Hematopoietic multipotent progenitor cell treated with erythropoietin and hydrocortisone succinate and interleukin-3 and kit ligand, for 4 days (in vitro differentiated cells): Measurements from ENCODE around the gene THAP12.
A peak's percentile ranks its signal among the peaks of the same experiment; 100 is the strongest.
"Not testable (repeated sequence)": the region's sequence is repeated elsewhere in the genome, so short reads cannot be mapped to it uniquely, and the experiment has no call there.

ENCODE experiments used
- DNase-seq: peaks from one replicate; pipeline ENCODE4 v3.0.0-alpha.2; 2015

The THAP12 gene

DNA sequence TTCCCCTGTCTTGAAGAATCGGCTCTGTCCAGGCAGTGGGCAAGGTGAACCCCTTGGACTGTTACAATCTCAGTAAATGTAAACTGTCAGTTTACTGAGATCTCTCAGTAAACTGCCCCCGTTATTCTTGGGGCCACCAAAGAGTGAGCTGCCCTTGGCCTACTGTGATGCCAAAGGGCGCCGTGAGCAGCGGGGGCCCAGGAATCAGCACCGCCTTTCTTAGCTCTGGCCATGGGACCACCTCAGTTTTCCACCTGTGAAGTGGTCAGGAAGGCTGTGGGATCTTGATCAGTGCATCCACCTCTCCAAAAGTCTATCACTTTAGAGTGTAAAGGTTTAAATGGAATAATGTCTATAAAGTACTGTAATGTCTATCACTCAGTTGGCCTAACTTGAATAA is 57.1 kb downstream of the THAP12 start:
- DNase-seq, result no peak

DNA sequence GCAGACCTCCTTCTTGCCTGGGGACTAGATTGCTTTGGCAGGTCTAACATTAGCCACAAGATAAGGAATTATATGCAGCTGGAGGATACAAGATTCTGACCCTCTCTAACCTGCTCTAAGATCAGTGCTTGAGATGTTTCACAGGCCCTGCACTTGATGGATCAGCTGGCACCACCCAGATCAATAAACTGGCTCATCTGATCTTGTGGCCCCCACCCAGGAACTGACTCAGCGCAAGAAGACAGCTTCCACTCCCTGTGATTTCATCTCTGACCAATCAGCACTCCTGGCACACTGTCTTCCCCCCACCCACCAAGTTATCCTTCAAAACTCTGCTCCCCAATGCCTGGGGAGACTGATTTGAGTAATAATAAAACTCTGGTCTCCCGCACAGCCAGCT is 57.6 kb downstream of the THAP12 start:
- not testable (repeated sequence) for DNase-seq

DNA sequence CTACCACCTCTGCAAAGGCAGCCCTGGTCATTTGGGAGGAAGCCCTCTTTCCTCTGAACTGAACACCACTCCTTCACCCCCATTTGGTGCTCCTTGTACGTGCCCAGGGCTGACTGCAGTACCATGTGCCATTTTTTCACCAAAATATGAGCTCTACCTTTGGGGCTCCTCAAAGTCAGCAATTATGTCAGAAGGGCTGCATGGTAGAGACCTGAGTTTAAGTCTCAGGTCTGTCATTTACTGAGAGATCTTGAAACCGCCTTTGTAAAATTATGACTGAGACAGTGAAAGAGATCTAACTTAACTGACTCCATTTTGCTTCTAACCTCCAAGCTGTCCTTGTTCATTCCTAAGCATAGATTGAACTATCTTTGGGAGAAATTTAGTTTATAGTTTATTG is 58.0 kb downstream of the THAP12 start:
- DNase-seq, result no peak

GRCh38 chr11:76322540-76322939 is 58.4 kb downstream of the THAP12 start:
- DNase-seq, result peak; percentile 41

- no peak for DNase-seq
Observed at GRCh38 chr11:76321820-76322524, 59.0 kb downstream of the THAP12 start.

DNA sequence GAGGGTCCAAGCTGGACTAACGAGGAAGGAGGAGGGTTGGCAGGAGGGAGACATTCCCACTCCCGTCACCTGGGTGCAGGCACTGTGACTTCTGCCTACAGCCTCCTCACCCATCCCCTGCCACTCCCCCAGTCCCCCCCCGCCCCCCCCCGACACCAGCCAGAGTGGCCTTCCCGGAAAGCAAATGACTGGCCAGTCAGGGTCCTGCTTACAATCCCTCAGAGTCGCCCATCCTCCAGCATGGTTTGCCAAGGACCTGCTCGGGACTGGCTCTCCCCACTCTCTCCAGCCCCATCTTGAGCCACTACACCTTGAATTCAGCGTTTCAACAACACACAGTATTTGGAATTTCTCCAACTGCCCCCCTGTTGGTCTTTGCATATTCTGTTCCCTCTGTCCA is 59.6 kb downstream of the THAP12 start:
- DNase-seq, result no peak

DNA sequence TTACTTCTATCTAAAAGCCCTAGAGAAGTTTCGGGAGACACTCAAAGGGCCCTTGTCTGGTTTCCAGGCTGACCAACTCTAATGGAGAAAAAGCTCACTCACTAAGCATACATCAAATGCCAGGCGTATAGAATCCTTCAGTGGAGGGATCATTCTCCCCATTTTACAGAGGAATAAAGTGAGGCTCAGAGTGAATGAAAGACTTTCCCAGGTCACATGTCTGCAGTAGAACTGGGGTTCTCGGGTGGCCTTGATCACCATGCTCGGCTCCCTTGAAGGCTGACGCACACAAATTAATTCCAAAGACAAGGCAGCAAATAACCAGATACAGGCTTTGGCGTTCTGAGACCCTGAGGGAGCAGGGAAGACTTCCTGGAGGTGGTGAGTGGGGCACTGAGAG is 60.0 kb downstream of the THAP12 start:
- no peak for DNase-seq

DNA sequence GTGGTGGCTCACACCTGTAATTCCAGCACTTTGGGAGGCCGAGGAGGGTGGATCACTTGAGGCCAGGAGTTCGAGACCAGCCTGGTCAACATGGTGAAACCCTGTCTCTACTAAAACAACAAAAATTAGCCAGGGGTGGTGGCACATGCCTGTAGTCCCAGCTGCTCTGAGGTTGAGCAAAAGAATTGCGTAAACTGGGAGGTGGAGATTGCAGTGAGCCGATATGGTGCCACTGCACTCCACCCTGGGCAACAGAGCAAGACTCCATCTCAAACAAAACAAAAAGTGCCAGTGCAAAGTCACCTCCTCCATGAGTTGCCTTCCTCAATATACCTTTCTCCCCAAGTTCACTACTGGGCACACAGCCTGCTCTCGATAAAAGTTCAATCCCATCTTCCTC is 61.1 kb downstream of the THAP12 start:
- peak; percentile 36 for DNase-seq

- peak; percentile 86 for DNase-seq
Observed at GRCh38 chr11:76318744-76319384, 62.1 kb downstream of the THAP12 start.

DNA sequence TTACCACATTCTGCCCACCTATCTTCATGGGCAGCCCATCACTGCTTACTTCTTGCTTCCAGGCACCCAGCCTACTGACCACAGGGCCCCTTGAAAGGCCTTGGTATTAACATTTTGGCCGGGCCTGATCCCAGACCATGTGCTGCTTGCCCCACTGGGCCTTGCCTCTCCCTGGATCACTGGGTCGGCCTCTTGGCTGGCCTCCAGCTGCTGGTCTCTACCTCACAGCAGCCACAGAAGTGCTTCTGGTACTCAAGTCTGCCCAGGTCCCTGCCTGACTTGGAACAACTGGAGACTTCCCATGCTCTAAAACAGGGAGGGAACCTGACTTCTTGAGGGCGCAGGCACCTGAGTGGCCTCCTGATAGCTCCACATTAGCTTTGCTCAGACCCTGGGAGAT is 63.6 kb downstream of the THAP12 start:
- DNase-seq, result no peak

GRCh38 chr11:76316726-76317125 is 64.2 kb downstream of the THAP12 start:
- no peak for DNase-seq

DNA sequence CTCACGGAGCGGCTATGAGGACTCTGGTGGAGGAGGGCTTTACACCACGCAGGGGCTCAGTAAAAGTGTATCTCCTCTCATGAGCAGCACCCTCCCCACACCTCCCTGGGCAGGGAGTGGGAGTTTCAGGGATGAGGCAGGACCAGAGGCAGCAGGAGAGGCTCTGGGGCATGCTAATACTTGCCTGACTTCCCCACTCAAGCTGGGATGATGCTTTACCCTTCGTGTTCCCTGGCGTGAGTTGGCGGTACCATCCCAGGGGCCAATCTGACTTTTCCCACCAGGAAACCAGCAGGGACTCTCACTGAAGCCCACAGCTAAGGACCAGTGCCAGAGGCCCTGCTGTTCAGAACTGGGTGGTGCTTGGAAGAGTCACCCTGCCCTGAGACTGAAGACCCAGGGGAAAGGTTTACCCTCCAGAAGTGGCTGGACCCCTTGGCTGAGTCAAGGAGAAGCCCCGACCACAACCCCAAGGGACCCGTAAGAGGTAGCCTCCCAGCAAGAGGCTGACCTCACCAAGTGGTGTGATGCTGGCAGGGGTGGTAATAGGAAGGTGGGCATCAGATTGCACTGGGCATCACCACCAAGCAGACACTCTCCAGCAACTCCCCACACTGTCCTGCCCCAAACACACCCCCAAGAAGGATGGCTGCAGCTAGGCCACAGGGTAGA is 65.6 kb downstream of the THAP12 start:
- no peak for DNase-seq

DNA sequence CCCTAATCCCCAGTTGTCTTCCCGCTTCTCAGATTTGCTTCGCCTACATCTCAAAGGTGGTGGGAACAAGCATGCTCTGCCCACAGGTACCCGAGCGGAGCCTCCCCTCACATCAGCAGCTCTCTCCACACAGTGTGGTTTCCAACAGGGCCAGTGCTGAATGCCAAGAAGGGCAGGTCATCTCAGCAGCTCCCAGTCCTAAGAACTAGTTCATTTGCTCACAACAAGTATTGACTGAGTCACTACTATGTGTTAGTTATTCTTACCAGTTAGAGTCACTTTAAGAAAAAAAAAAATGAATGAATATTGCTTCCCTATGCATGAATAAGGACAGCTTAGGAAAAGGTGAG is 66.2 kb downstream of the THAP12 start:
- no peak for DNase-seq

GRCh38 chr11:76313913-76314740 is 66.8 kb downstream of the THAP12 start:
- DNase-seq, result no peak

DNA sequence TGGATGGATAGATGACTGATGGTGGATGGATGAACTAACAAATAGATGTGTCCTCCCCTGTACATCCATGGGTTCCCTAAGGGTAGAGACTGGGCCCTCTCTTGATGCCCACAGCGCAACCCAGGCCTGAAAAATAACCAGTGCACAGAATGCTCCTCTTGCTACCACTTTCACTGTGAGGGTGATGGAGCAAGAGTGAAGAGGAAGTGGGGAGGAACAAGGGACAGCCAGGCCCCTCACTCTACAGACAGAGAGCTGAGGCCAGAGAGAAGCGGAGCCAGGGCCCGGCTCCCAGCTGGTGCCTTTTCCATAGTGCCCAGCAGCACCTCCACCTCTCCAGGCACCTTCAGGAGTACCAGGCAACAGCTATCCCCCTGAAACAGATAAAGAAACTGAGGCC is 67.7 kb downstream of the THAP12 start:
- no peak for DNase-seq

GRCh38 chr11:76310832-76311595 is 69.9 kb downstream of the THAP12 start:
- DNase-seq, result no peak

DNA sequence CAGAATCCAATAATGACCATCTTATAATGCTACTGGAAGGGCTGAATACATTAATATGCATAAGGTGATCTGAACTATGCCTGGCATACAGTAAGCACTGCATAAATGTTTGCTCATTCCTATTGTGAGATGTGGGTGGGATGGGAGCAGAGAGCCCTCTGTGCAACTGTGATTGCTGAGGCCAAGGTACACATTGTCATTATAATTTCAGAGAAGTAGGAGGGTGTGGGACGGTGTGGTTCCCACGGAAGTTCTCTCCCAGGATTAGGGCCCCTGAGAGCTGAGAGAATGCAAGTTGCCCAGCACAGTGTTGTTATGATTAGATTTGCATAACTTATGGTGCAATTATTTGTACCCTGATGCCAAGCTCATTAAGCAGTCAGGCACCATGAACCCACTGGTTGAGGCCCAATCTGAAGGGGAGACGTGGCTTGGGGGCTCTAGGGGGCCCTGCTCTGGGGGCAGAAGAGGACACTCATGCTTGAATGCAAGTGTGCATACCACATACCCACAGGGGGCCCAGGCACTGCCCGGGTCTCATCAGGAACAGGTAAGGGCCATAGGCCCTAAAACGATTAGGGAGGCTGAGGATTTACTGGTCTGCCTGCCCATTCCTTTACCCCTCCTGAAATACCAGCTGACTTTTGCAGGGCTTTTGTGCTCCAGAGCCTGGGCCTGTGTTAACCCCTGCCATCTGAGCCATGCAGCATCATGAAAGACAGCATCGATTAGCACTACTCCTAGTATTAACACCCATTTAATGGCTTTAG is 72.8 kb downstream of the THAP12 start:
- DNase-seq, result no peak

GRCh38 chr11:76307396-76307795 is 73.5 kb downstream of the THAP12 start:
- DNase-seq, result no peak

DNA sequence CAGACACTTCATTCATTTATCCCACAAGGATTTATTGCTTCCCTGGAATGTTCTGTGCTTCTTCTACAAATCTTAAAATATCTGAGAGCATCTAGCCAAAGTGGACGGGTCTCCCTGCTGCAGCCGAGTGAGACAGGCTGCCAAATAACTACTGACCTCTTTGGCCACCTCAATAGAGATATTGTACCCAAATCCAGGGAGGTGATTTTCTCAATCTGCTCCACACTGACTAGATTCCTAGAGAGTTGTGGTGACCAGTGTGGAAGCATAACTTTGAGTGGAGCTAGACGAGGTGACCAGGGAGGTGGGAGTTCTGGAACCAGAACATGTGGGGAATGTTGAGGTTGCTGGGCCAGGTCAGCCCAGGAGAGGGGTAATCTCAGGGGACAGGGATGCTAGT is 77.5 kb downstream of the THAP12 start:
- DNase-seq, result no peak

DNA sequence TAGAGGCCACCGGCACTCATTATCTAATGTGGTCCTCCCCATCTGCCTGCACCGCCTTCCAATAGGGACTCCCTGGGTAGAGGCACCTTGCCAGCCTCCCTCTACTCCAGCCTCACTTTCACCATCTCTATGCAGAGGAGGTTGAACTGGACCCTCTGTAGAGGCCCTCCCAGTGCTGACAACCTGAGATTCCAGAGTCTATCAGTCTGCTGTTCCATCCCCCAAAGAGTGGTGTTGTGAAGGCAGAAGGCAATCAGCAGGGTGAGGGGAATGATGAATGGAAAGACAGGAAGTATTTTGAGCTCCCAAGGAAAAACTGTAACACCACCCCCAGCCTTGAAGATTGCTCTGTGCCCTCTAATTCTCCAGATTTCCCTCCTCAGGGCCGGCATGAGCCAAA is 77.9 kb downstream of the THAP12 start:
- no peak for DNase-seq
